ENCODE data around the gene KRTAP4-7.
"Not testable (repeated sequence)": the region's sequence is repeated elsewhere in the genome, so short reads cannot be mapped to it uniquely, and the experiment has no call there.

The KRTAP4-7 gene

GRCh38 chr17:41061964-41062363 is 22.0 kb upstream of the KRTAP4-7 start:
- no peak for TF ChIP-seq CTCF (IDR thresholded peaks at IDR 0.05; ENCODE audit: low read depth, low read length, missing control alignments)
- no peak for DNase-seq (ENCODE audit: low read depth)
- H3K4me3 ChIP-seq (ENCODE audit: low read depth, low read length): no peak overlapping the region

GRCh38 chr17:41063449-41063848 is 20.5 kb upstream of the KRTAP4-7 start:
- H3K4me3 ChIP-seq (ENCODE audit: low read depth, low read length): no peak overlapping the region
- TF ChIP-seq CTCF (IDR thresholded peaks at IDR 0.05; ENCODE audit: low read depth, low read length, missing control alignments): no peak
- DNase-seq (ENCODE audit: low read depth): no peak

- H3K4me3 ChIP-seq (ENCODE audit: low read depth, low read length): no peak overlapping the region
- no peak for TF ChIP-seq CTCF (IDR thresholded peaks at IDR 0.05; ENCODE audit: low read depth, low read length, missing control alignments)
- no peak for DNase-seq (ENCODE audit: low read depth)
These were observed 19.6 kb upstream of the KRTAP4-7 start for GRCh38 chr17:41064301-41064700.

- not testable (repeated sequence) for DNase-seq (ENCODE audit: low read depth); H3K4me3 ChIP-seq (ENCODE audit: low read depth, low read length)
These were observed 18.8 kb upstream of the KRTAP4-7 start for GRCh38 chr17:41065016-41065689.

GRCh38 chr17:41065829-41066624 is 17.9 kb upstream of the KRTAP4-7 start, which contains the start of gene KRTAP2-4:
Gene KRTAP2-4 (minus strand): TSS chr17:41065879. CDS start chr17:41065845, 34 bp downstream.
- DNase-seq (ENCODE audit: low read depth): no peak
- TF ChIP-seq CTCF (IDR thresholded peaks at IDR 0.05; ENCODE audit: low read depth, low read length, missing control alignments): no peak
- H3K4me3 ChIP-seq (ENCODE audit: low read depth, low read length): no peak within 1 kb of the TSS

- H3K4me3 ChIP-seq (ENCODE audit: low read depth, low read length): no peak overlapping the region
- DNase-seq (ENCODE audit: low read depth): no peak
- TF ChIP-seq CTCF (IDR thresholded peaks at IDR 0.05; ENCODE audit: low read depth, low read length, missing control alignments): no peak
These were observed 16.7 kb upstream of the KRTAP4-7 start for GRCh38 chr17:41067281-41067680.

- no peak for TF ChIP-seq CTCF (IDR thresholded peaks at IDR 0.05; ENCODE audit: low read depth, low read length, missing control alignments)
- no peak overlapping the region for H3K4me3 ChIP-seq (ENCODE audit: low read depth, low read length)
- DNase-seq (ENCODE audit: low read depth): no peak
These were observed 14.9 kb upstream of the KRTAP4-7 start for GRCh38 chr17:41069031-41069430.

Data from GM12864 (cell line).